Activated CD8-positive, alpha-beta memory T cell treated with anti-CD3 and anti-CD28 coated beads, Interleukin-2, amount 50 U/mL, for 1 hour (primary cell): Measurements from ENCODE around the gene TNKS2.

ENCODE experiments used
- DNase-seq: peaks from one replicate; pipeline ENCODE4 v3.0.0-alpha.2; 2020; ENCODE audit errors: extremely low read depth

The TNKS2 gene

DNA sequence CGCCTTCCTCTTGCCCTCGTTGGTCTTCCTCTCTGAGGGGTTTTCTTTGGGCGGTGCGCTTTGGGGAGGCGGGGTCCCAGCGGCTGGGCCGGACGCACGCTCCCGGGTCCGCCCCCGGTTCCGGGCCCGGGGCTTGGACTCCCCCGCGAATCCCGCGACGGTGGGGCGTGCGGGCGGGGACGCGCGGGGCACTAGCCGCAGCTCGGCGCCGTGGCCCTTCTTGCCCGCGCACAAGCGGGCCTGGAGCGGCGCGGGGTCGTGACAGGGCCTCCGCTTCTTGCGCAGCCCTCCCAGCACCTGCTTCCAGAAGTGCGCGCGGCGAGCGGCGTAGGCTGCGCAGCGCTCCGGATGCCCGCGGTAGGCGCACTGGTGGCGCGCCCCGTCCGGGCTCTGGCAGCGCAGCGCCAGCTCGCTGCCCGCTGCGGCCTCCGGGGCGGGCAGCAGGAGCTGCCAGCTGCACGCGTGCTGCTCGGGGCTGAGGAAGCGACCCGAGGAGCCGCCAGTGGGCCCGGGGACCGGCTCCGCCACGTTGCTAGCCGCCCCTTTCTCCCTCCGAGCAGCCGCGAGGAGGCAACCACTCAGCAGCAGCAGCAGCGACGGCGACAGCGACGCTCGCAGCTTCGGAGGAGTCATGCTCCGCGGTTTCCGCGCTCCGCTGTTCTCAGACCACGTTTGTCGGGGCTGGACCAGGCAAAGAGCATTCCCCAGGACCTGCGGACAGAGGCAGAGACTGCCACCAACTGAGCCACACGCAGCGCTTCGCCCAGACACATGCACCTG, 110.3 kb downstream of the TNKS2 start:
- DNase-seq = no peak

DNA sequence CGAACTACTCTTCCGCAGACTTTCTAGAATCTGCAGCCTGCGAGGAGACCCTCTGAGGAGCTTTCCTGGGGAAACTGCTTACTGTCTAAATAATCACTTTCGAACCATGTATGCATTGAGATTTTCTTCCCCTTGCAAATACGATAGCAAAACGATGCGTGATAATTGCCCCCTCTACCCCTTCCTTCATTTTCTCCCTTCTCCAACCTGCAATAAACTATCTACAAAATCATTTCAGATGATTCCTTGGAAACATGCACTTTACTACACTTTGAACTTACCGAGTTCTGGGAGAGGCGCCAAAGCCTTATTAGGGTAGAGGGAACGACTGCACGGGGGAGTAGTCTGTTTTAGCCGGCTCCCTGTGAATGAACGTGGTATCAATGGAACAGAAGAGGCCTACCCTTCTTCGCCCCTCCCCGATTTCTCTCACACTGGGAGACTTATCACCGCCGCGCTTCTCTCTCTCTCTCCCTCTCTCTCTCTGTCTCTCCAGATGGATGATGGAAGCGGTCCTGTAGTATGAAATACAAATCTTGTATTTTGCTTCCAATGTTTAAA, 111.0 kb downstream of the TNKS2 start, which contains the start of gene FGFBP3:
Gene FGFBP3, minus strand, starts transcription at position 370 of the 561 bp plus-strand sequence. CDS start 517 bp downstream, outside the sequence.
- DNase-seq = no peak

DNA sequence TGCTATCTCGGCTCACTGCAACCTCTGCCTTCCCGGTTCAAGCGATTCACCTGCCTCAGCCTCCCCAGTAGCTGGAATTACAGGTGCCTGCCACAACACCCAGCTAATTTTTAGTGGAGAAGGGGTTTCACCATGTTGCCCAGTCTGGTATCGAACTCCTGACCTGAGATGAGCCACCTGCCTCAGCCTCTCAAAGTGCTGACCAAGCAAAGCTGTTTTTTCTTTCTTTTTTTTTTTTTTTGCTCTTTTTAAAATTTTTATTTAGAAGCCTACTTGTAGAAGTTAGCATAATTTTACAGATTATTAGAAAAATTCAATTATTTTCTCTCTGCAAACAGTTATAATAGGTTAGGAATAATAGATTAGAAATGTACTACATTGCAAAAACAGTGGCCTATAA, 112.2 kb downstream of the TNKS2 start:
- no peak for DNase-seq
